Thyroid gland (tissue), 4 donors: Measurements from ENCODE around the gene TENM3.

Experiments
- POLR2A ChIP-seq, 2 donors: fragments of 450-650 bp; IDR thresholded peaks; one replicate each; pipeline ENCODE4 v1.6.1; 2017; ENCODE audit warnings: antibody characterized with exemption in 2 of 2, mild to moderate bottlenecking in 2 of 2, moderate library complexity in 1 of 2
- TF ChIP-seq, protein P1 (sequence below), 6 experiments: fragments of 200-600 bp in 3 of 6; fragments of 450-650 bp in 3 of 6; sonication (generic) in 3 of 6; IDR thresholded peaks; one replicate each; pipeline ENCODE4 v1.5.1; 2016 to 2019; ENCODE audit warnings: antibody characterized with exemption in 6 of 6, mild to moderate bottlenecking in 2 of 6, inconsistent platforms in 1 of 6, moderate library complexity in 1 of 6

- TF ChIP-seq POLR2A (IDR thresholded peaks at IDR 0.05) = no peak
- TF ChIP-seq, protein P1, sequence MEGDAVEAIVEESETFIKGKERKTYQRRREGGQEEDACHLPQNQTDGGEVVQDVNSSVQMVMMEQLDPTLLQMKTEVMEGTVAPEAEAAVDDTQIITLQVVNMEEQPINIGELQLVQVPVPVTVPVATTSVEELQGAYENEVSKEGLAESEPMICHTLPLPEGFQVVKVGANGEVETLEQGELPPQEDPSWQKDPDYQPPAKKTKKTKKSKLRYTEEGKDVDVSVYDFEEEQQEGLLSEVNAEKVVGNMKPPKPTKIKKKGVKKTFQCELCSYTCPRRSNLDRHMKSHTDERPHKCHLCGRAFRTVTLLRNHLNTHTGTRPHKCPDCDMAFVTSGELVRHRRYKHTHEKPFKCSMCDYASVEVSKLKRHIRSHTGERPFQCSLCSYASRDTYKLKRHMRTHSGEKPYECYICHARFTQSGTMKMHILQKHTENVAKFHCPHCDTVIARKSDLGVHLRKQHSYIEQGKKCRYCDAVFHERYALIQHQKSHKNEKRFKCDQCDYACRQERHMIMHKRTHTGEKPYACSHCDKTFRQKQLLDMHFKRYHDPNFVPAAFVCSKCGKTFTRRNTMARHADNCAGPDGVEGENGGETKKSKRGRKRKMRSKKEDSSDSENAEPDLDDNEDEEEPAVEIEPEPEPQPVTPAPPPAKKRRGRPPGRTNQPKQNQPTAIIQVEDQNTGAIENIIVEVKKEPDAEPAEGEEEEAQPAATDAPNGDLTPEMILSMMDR (IDR thresholded peaks at IDR 0.05) = no peak
Measured at GRCh38 chr4:182391111-182391684, 148.0 kb downstream of the TENM3 start.
